SW480 (cell line): ENCODE results near the gene FCHO2.
A peak's percentile ranks its signal among the peaks of the same experiment; 100 is the strongest.

ENCODE experiments used
- DNase-seq: peaks from one replicate; pipeline ENCODE4 v3.0.0-alpha.2; 2016; ENCODE audit warnings: low spot score

The FCHO2 gene

DNA sequence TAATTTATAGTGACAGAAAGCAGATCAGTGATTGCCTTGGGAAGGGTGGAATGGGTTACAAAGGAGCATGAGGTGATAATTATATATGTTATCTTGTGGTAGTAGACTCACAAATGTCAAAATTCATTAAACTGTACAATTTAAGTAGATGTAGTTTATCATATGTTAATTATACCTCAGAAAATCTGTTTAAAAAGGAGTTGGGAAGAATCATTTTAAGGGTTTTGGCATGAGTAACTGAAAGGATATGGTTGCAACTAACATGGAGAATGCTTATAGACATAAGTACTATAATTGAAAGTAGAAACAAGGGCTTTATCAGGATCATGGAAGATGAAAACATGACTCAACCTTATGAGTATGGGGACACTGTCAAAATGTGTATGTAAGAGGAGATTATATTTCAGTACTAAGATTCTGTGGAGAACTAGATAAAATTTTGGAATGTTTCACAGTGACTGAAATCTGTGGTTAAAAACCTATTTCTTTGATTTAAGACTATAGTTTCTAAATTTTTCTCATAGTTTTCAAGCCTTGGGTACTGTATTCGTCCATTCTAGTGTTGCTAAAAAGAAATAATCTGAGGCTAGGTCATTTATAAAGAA is 73.3 kb downstream of the FCHO2 start:
- no peak for DNase-seq

DNA sequence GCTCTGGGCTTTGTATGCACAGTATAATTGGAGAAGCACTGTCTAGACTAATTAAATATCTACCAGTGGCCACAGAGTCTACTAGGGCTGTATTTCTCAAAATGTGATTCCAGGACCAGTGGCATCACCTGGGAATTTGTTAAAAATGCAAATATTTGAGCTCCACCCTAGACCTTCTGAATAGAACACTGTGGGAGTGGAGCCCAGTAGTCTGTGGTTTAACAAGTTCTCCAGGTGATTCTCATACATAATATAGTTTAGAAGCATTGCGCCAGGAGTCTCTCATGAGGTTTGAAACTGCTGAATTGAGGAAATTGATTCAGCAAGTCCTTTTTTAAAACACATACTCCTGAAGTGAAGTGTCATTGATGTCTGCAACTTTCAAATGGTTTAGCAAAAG is 74.7 kb downstream of the FCHO2 start:
- no peak for DNase-seq

DNA sequence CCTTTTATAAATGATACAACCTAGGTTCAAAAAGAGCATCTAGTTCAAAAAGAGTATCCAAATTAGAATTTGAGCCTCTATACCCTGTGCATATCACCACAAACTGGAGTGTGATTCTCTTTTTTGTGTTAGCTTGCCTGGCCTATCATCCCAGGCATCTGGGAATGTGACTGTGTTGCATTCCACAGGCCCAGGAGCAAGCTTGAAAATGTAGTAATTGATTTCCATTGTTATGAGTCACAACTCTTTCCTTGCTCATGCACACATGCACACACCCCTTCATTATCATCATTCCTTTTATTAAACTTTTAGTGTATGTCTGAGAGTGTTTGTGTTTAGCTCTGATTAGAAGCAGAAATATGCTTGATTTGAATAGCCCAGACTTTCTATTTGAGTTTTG is 75.2 kb downstream of the FCHO2 start:
- DNase-seq, result peak; percentile 19

DNA sequence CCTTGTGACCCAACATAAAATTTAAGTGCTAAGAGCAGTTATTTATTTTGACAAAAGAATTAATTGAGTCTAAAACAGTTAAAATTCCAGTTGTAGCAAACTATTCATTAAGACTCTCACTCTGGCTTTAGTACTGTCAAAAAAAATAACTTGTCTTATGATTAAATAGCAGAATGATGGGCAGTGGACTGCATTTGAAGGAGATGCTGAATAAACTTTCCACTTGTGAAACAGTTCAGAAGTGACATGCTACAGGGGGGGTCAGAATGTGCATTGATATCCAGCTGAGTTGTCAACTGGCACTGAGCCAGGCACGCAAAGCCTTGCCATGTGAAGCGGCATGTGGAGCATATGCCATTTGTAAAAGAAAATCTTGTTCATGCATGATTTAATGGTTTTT is 76.0 kb downstream of the FCHO2 start:
- DNase-seq, result no peak

DNA sequence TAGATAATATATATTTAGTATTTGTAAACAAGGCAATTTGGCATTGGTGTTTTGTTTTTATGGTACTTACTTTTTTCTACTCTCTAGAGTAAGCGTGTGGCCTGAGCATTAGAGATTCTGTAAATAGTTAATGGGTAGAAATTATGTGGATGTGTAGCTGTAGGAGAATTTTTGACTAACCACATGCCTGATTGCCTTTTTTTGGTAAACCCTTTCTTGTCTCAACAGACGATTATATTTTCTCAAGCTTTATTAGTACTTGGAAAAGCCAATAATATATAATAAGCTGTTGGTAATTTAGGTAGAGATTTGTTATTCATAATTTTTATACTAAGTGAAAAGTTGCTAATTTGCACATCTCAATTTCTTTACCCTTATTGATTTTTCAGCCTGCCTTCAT is 76.8 kb downstream of the FCHO2 start:
- DNase-seq, result no peak

DNA sequence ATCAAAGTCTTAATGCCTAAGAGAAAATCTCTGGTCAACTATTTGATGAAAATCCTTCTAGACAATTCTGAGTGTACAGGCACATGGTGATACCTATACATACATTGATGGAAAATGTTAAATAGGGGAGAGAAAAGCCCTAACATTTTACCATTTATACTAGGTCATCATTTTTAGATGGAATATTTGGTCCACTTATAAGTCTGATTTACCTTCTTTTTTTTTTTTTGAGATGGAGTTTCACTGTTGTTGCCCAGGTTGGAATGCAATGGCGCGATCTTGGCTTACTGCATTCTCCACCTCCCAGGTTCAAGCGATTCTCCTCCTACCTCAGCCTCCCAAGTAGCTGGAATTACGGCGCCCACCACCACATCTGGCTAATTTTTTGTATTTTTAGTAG is 81.7 kb downstream of the FCHO2 start:
- no peak for DNase-seq

DNA sequence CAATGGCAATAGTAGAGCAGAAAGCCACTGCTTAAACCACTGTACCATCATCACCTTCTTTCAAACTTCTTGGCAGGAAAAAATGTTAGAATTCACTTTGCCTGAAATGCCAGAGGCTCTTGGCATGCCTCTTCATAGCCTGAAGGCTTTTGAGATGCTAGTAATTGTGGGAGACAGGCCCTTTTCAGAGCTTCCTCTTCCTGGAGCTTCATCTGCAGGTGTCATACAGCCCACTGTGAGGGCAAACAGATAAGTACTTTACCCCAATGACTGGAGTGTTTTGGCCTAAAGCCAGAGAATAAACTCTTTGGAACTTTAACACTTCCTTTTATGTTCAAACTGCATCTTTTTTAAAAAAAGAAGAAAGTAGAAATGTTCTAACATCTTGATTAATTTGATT is 83.2 kb downstream of the FCHO2 start:
- DNase-seq, result no peak

DNA sequence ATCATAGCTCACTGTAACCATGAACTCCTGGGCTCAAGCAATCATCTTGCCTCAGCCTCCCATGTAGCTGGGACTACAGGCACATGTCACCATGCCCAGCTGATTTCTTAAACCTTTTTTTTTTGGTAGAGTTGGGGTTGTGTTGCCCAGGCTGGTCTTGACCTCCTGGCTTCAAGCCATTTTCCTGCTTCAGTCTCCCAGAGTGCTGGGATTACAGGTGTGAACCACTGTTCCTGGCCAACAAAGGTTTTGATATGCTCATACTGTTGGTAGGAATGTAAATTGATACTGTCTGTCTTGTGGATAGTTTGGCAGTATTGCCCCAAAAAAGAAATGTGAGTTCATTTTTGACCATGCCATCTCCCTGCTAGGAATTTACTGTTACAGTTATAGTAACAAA is 87.2 kb downstream of the FCHO2 start:
- DNase-seq, result no peak

DNA sequence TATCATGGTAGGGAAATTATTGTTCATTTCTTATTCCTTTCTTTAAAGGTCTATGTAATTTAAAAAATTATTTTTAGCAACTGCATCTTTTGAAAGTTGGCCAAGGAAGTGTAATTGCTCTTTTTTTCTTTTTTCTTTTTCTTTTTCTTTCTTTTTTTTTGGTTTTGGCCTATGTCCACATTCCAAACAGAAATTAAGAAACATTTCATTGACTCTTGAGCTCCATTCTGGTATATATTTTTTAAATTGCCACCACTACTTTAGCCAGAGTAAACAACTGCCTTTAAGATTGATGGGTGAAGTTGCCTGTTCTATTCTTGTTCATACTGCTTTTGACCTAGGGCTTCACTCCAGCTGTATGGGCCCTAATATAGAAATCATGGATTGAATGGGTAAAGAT is 88.7 kb downstream of the FCHO2 start:
- DNase-seq, result no peak

DNA sequence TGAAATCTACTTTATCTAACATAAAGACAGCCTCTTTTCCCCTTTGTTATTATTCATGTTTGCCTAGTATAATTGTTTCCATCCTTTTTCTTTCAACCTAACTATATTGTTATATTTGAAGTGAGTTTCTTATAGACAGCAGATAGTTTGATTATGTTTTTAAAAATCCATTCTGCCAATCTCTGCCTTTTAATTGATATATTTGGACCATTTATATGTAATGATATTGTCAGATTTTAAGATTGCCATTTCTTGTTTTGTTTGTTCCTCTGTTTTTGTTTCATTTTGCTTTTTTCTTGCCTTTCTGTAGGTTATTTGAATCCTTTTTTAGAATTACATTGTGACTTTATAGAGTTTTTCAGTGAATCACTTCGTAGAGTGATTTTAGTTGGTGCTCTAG is 89.8 kb downstream of the FCHO2 start:
- no peak for DNase-seq

DNA sequence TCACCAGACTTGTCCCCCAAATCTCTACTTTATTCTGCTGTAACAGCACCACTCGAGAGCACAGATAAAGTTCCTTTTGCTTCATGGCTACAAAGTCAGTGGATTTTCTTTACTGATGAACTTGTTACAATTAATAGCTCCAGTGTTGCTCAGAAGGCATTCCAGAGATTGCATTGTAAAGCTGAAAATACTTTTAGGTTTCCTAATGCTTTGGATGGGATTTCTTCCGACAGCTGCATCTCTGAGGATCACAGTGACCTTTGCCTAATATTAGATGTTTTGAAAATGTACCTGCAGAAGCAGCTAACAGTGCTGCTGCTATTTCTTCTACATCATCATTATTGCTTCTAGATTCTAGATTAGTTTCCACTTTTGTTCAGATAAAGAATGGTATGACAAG is 105.8 kb downstream of the FCHO2 start:
- no peak for DNase-seq

DNA sequence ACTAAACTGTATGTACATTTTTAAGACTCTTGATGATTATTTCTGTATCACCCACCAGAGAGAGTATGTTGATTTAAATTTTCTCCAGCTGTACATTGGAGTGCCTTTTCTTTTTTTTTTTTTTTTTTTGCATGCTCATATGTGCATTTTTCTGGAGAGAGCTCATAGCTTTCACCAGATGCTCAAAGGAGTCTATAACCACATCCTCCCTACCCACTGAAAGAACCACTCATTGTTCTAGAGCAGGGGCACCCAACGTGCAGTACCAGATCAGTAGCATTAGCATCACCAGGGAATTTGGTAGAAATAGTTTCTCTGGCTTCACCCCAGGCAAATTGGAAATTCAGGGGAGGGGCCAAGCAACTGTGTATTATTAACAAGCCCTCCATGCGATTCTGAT is 110.6 kb downstream of the FCHO2 start:
- peak; percentile 14 for DNase-seq

DNA sequence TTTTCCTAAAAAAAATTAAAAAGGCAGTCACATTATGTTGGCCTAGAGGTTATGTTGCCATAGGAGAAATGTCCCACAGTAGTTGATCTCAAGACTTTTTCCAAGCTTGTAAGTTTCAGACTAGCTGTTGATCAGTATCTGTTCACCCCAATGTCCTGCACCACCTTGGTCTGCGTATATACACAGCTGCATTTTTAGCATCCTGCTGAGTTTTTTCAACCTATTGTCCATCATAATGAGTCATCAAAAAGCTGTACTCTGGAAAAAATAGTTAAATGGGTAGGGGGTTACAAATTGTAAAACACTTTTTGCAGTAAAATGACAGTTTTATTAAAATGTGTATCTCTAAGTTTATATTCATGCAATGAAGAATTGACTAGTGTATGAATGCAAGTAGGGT is 111.4 kb downstream of the FCHO2 start:
- DNase-seq, result no peak

DNA sequence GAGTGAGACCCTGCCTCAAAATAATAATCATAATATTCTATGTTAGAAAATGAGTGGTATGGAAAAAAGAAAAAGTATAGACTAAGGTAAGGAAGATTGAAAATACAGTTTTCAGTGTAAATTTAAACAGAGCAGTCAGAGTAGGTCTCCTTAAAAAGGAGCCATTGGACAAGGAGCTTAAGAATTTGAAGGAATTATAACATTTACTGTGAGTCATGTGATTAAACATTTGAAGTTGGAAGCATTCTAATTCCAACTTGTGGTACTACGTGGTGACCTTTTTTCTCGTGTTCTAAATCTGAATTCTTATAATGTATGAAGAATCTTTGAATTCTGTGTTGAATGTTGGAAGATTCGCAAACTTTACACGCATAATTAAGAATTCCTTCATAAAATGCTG is 125.3 kb downstream of the FCHO2 start:
- DNase-seq, result no peak

DNA sequence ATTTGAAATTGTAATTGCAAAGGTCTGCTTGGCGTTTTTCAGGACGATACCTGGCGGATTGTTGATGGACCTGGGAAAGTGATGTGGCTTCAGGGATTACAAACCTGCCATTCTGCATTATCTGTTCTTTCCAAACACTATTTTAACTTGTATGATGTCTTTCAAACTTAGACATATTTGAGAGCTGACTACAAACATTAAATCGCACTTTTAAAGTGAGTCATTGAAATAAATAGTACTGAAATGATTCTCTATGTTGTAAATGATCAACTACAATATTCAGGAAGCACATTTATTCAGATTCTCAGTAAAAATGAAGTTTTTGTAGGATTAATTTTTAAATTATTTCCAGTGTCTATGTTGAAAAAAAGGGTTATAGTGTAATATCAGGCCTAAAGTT is 132.2 kb downstream of the FCHO2 start:
- no peak for DNase-seq

DNA sequence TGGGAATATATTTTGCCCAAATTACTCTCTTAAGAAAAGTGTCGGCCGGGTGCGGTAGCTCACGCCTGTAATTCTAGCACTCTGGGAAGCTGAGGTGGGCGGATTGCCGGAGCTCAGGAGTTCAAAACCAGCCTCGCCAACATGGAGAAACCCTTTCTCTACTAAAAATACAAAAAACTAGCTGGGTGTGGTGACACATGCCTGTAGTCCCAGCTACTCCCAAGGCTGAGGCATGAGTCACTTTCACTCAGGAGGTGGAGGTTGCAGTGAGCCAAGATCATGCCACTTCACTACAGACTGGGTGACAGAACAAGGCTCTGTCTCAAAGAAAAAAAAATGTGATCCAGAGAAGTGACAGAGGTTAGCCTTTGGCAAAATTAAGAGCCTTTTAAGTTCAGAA is 138.1 kb downstream of the FCHO2 start:
- no peak for DNase-seq

DNA sequence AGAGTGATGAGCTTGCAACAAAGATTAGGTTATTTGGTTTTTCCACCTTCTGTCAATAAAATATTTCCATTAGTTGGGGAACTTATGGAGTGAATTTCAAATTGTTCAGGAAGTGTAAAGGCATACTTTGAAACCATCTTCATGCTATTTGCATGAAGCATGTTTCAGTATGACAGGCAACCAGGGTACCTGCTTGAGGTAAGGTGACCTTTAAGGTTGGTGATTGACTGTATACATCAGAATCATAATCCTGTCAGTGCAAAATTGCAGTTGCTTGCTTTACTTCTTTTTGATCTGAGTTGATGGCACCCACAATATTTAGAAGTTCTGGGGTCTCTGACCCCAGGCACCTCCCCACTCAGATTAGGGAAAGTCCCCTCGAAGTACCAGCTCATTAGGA is 138.6 kb downstream of the FCHO2 start:
- no peak for DNase-seq

DNA sequence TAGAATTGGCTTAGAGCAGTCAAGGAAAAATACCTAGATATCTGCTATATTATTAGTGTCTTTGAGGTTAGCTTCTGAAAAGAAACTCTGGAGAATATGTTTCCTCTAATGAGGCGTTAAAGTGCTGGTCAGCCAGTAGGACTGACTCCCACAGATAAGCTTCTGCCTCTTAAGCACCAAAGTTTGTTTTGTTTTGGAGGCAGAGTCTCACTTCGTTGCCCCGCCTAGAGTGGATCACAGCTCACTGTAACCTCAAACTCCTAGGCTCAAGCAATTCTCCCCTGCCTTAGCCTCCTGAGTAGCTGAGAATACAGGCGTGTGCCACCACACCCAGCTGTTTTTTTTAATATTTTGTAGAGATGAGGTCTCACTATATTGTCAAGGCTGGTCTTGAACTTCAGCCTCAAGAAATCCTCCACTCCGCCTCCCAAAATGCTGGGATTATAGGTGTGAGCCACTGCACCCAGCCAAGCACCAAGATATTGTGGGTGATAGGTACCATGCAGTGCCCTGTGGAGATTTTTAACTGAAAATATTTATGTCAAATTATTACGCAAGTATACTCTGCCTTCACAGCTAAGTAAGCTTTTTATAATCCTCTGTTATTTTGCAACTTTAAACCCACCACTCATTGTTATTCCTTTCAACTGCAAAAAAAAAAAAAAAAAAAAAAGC is 139.9 kb downstream of the FCHO2 start:
- DNase-seq, result no peak

DNA sequence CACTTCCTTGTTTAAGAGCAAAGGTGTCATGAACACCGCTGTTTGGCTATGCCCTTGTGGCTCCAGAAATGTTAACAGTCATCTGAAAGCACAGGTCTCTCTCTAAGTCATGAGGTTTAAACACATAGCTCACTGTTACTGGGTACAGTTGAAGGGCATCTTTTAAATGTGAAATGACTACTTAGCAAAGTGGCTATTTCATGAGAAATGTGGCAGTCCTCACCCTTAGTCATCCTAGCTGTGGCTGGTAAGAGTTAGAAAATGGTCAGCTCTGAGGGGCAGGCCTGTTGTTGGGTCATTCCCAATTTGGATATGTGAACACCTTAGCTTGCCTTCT is 140.4 kb downstream of the FCHO2 start:
- no peak for DNase-seq

DNA sequence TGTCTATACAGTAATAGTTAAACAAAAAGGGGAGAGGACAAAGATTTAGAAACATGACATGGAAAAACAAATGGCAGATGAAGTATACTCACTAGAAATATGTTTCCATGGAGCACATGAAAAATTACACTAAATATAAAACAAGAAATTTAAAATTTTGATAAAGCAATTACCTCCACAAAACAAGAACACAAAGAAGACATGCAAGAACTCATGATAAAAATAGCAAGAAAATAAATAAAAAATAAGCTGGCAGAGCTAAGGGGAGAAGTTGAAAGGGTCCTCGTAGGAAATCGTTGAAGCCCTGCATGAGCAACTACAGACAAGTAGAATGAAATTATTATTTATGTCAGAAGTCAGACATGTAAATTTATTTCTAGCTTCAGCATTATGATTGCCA is 141.9 kb downstream of the FCHO2 start:
- no peak for DNase-seq

DNA sequence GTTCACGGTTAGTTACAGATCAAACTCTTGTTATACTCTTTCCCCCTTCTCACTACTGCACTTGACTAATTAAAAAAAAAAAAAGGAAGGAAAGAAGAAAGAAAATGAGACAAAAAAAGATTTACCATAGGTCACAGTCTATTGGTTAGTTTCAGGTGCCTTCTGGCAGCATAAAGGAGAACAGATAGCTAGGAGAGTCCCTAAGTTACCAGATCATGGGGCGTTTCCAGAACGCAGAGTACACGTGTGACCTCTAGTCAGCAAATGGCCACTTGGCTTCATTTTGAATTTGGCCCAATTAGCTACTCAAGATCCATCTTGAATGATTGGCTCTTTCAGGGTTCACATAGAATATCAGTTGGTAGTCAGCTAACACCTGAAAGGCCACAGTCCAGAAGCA is 144.3 kb downstream of the FCHO2 start:
- DNase-seq, result no peak

DNA sequence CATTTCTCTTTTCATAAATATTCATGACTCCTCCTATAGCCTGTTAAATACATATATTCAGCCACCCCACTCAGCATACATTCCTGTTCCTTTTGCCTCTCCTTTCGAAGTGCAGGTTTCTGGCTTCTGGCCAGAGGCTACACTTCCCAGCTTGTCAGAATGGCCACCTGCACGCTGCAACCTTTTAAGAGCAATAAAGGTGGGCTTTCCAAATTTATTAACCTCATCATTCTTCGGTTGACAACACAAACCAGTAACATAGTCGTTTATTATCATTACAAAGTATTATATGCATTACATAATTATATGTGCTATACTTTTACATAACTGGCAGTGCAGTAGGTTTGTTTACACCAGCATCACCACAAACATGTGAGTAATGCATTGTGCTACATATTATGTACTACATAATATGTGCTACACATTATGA is 148.0 kb downstream of the FCHO2 start:
- DNase-seq, result no peak

DNA sequence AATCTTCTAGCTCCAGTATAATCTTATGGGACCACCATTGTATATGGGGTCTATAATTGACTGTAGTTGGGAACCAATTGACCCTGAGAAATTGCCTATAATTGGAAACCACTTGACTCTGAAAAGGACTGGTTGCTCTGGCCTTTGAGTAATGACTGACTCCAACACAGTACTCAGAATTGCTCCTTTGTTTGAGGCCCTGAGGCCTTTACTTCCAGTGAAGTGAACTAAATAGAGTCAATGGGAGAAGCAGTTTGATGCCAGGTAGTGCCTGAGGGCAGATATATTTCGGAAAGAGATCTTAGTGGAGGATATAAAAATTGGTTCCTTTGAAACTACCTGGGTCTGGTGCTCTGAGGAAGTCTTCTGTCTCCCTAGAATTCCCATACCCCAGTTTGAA is 148.5 kb downstream of the FCHO2 start:
- DNase-seq, result no peak

DNA sequence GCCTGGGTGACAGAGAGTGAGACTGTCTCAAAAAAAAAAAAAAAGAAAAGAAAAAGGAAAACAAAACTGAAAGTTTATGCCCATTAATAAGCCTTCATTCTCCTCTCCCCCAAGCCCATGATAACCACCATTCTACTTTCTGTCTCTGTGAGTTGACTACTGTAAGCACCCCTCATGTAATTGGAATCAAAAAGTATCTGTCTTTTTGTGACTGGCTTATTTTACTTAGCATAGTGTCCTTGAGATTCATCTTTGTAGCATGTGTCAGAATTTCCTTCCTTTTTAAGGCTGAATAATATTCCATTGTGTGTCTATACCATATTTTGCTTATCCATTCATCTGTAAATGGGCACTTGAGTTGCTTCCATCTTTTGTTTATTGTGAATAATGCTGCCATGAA is 150.5 kb downstream of the FCHO2 start:
- DNase-seq, result no peak

DNA sequence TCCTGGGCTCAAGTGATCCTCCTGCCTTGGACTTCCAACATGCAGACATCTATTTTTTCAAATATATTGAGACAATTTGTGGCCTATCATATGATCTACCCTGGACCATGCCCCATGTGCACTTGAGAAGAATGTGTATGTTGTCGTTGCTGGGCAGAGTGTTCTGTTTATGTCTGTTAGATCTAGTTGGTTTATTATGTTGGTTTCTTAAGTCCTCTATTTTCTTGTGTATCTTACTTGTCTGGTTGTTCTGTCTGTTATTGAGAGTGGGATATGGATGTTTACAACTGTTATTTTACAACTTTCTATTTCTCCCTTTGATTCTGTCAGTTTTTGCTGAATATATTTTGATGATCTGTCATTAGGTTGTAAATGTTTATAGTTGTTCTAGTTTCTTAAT is 154.3 kb downstream of the FCHO2 start:
- no peak for DNase-seq
